Stimulated activated CD8-positive, alpha-beta memory T cell treated with anti-CD3 and anti-CD28 coated beads, Interleukin-2, amount 100 ng/mL, for 1 hour (primary cell): ENCODE results near the gene ALG12.

Experiments
- DNase-seq, 2 donors: peaks; one replicate each; pipeline ENCODE4 v3.0.0-alpha.2; 2020; ENCODE audit warnings: low read depth in 2 of 2

ALG12 gene

DNA sequence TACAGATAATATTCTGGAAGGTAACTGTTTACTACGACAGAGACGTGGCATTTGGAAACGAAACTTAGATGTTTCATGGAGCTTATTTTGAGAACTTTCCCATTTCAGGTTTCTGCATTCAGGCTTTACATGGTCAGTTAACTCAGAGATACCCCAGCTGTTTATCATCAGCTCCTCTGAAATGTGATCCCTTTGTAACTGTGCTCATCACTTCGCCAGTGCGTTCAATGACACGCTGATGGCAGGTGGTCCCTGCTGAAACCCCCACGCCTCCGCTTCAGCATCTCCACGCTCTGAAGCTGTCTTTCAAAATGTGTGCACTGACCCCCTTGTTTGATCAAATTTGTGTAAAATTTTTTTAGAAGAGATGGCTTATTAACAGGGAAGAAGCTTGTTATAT lies 30.5 kb downstream of the ALG12 start:
- no peak for DNase-seq

DNA sequence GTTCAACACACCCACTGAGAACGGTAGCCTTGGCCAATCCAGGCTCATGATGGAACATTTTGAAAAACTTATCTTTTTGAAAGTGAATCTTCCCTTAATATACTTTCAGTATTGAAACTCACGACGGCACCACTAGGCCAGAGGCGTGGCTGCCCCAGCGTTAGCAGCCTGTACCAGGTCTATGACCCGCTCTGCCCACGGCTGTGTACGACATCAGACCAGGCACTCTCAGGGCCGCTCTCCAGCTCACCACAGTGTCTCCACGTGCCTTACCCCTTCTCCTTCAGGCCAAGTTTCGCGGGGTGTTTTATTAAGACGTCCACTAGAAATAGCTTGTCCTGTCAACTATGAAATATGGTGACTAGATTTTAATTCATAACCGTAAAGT lies 31.2 kb downstream of the ALG12 start:
- no peak for DNase-seq

DNA sequence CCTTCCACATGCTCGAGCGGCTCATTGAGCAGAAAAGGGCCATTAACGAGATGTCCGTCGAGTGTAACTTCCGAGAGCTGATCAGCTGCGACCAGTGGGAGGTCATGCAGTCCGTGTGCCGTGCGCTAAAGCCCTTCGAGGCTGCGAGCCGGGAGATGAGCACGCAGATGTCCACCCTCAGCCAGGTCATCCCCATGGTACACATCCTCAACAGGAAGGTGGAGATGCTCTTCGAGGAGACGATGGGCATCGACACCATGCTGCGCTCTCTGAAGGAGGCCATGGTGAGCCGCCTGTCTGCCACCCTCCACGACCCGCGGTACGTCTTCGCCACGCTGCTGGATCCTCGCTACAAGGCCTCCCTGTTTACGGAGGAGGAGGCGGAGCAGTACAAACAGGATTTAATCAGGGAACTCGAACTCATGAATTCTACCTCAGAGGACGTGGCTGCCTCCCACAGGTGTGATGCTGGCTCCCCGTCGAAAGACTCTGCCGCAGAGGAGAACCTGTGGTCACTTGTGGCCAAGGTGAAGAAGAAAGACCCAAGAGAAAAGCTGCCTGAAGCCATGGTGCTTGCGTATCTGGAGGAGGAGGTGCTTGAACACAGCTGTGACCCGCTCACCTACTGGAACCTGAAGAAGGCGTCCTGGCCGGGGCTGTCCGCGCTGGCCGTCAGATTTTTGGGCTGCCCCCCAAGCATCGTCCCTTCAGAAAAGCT lies 31.7 kb downstream of the ALG12 start:
- DNase-seq, result no peak

GRCh38 chr22:49885881-49886280 lies 32.4 kb downstream of the ALG12 start:
- no peak for DNase-seq

GRCh38 chr22:49885281-49885680 lies 33.0 kb downstream of the ALG12 start:
- no peak for DNase-seq

GRCh38 chr22:49884503-49885260 lies 33.6 kb downstream of the ALG12 start:
- DNase-seq, result no peak

- DNase-seq, result no peak
Observed at GRCh38 chr22:49884075-49884474, 34.2 kb downstream of the ALG12 start.

DNA sequence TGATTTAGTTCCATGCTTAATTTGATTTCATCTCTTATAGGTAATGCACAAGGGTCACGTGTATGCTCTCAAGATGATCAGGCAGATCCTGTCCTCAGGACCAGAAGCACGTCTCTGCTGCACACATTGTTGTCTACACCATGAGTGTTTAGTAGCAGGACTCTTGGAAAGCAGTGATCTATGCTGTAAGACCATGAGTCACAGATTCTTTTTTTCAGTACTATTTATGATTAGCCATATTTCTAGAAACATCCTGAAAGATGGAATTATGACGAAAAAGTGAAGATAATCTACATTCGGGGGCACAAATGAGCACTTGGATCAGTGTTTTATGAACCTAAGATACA lies 35.0 kb downstream of the ALG12 start:
- no peak for DNase-seq

- DNase-seq, result no peak
Observed at GRCh38 chr22:49882519-49883293, 35.5 kb downstream of the ALG12 start.

DNA sequence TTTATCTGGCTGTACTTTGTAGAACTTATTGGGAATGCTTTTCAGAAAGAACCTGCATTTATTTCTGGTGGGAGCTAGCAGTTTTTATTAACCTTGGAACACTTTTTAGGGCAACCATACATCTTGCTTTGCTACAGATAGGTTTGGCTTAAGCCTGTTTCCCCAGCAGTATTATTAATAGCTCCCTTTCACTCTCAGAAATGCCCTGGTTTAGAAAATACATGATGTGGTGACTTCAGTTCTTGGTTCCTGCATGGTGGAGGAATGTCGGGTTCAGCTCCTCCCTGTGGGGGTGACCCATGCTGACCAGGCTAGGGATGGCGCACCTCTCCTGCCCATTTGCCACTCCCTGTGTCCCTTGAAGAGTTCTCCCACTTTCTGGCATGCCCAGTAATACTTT lies 36.4 kb downstream of the ALG12 start:
- DNase-seq, result no peak

DNA sequence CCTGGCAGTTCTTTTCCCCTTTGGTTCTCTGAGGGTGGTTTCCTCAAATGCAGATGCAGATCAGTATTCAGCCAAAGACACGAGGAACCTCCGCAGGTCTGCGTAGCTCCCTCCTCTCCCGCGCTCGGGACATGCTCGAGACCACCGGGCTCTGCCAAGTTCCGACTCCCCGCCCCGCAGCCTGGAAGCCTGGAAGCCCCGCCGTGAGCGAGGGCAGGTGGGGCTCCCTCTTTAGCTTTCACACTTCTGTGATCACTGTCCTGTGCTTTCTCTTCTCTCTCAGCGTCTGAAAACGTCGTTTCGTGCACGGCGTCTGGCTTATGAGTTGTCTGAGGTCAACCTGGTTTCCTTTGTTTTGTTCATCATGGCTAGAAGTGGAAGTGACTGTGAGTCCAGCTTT lies 38.0 kb downstream of the ALG12 start:
- DNase-seq, result no peak

DNA sequence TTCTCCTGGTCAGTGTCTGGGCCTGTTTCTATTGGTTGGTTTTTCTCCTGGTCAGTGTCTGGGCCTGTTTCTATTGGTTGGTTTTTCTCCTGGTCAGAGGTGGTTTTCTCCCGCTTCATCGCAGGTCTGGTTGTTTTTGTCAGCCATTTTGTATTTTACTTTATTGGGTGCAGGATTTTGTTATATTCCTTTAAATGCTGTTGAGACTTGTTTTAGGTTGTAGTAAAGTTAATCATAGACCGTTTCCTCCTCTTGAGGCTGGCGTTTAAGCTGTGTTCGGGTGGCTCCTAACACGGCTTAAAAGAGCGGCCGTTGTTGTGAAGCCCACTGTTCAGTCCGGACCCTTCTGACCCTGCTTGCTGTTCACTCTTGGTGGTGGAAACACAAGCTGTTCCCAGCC lies 38.4 kb downstream of the ALG12 start:
- DNase-seq, result no peak

DNA sequence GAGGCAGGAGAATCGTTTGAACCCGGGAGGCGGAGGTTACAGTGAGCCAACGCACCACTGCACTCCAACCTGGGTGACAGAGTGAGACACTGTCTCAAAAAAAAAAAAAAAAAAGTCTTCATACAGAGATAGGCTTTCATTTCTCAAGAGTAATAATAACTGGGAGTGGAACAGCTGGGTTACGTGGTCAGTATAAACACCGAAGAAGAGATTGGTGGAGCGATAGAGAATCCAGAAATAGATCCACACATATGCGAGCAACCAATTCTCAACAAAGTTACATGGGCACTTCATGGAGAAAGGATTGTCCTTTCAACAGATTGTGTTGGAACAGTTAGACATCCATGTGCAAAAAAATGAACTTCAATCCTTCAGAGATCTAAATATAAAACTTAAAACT lies 40.0 kb downstream of the ALG12 start:
- no peak for DNase-seq

DNA sequence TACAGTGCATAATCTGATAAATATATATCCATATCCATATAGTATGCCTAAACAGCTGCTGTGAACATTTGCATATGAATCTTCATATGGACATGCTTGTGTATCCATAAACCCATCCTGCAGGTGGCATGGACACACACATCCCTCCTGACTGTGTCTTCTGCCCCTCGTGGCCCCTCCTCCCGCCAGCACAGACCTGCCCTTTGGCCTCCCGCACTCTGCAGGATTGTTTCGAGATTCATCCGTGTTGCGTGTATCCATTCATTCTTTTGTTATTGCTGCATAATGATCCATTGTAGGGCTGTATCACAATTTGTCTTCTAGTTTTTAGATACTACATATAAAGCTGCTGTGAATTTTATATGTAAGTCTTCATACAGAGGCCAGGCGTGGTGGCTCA lies 40.6 kb downstream of the ALG12 start:
- DNase-seq, result no peak

- DNase-seq, result no peak
Observed at GRCh38 chr22:49873228-49873940, 44.9 kb downstream of the ALG12 start.

GRCh38 chr22:49872347-49872746 lies 45.9 kb downstream of the ALG12 start:
- no peak for DNase-seq

DNA sequence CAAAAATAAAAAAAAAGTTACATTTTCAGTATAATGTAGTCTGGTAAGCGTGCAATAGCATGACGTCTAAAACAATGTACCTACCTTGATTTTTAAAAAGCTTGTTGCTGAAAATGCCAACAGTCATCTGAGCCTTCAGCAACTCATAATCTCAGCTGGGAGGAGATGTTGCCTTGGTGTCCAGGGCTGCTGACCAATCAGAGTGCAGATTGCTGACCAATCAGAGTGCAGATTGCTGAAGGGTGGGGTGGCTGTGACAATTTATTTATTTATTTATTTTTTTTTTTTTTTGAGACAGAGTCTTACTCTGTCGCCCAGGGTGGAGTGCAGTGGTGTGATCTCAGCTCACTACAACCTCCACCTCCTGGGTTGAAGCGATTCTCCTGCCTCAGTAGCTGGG lies 46.8 kb downstream of the ALG12 start:
- DNase-seq, result no peak

DNA sequence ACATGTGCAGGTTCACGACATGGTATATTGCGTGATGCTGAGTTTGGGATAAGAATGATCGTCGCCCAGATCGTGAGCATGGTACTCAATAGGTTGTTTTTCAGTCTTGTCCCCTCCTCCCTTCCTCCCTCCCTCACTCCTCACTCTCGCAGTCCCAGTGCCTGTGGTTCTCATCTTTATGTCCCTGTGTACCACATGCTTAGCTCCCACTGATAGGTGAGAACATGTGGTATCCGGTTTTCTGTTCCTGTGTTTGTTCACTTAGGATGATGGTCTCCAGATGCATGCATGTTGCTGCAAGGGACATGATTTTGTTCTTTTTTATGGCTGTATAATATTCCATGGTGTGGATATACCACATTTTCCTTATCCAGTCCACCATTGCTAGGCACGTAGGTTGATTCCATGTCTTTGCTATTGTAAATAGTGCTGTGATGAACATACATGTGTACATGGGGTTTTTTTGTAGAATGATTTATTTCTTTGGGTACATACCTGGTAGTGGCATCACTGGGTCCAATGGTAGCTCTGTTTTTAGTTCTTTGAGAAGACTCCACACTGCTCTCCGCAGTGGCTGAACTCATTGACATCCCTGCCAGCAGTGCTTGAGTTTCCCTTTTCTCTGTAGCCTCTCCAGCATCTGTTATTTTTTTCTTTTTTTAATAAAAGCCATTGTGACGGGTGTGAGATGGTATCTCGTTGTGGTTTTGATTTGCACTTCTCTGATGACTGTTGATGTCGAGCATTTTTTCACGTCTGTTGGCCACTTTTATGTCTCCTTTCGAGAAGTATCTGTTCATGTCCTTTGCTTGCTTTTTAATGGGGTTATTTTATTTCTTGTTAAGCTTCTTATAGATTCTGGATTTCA lies 48.2 kb downstream of the ALG12 start:
- no peak for DNase-seq

GRCh38 chr22:49869086-49869830 lies 49.0 kb downstream of the ALG12 start:
- no peak for DNase-seq
